Activated CD8-positive, alpha-beta memory T cell treated with anti-CD3 and anti-CD28 coated beads, Interleukin-2, amount 50 U/mL, for 48 hours (primary cell): ENCODE data around the gene IPO7.
"Not testable (repeated sequence)": the region's sequence is repeated elsewhere in the genome, so short reads cannot be mapped to it uniquely, and the experiment has no call there.

Experiments used
- DNase-seq: peaks from one replicate; pipeline ENCODE4 v3.0.0-alpha.2; 2020

The IPO7 gene

DNA sequence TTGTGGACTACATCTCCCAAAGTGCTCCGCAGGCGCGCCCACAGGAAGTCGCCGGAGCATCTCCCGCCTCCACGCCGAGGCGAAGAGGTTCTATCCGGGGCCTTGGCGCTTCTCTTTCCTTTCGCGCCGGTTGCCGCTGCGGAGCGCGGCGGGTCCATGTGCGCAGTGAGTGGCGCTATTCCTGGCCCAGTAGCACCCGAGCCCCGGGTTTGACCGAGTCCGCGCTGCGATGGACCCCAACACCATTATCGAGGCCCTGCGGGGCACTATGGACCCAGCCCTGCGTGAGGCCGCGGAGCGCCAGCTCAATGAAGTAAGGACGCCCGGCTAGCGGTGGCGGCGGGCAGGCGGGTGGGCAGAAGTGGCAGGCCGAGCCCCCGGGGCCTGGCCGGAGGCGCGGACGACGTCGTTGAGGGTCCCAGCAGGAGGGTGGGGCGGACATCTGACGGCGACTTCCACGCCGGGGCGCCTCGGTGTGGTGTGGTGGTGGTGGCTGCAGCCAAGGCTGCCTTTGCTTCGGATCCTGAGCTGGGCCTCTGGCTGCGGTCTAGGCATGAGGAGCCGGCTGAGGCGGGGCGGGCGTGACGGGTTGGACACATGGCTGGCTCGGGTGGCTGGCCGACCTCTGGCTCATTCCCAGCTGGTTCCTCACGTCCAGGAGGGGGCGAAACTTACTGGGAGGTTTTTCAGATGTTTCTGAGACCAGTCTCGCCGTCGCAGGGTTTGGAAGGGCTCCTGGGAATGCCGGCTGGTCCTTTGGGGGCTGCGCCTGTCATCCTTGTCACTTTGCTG lies at the start of gene IPO7:
IPO7 (plus strand) TSS at position 118 of the 792 bp plus-strand sequence; CDS start at position 230, 112 bp downstream.
- peak; percentile 92 for DNase-seq

DNA sequence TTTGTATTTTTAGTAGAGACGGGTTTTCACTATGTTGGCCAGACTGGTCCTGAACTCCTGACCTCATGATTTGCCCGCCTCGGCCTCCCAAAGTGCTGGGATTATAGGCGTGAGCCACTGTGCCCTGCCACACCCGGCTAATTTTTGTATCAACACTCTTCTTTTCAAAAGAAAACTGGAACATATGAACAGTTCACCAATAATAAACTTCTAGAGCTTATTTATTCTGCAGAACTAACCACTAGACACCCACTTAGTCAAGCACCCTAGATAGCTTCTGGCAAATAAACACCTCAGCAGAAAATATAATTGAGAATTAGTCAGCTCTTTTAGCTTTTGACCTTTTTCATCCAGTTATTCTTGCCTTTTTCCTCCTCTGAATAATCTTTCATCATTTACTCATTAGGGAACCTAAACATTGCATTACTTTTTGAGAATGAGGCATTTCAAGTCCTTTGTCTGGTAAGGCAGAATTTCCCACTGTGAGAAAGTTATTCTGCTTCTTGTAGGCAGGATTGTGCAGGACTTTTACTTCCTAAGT lies 42.7 kb upstream of the IPO7 start:
- no peak for DNase-seq

DNA sequence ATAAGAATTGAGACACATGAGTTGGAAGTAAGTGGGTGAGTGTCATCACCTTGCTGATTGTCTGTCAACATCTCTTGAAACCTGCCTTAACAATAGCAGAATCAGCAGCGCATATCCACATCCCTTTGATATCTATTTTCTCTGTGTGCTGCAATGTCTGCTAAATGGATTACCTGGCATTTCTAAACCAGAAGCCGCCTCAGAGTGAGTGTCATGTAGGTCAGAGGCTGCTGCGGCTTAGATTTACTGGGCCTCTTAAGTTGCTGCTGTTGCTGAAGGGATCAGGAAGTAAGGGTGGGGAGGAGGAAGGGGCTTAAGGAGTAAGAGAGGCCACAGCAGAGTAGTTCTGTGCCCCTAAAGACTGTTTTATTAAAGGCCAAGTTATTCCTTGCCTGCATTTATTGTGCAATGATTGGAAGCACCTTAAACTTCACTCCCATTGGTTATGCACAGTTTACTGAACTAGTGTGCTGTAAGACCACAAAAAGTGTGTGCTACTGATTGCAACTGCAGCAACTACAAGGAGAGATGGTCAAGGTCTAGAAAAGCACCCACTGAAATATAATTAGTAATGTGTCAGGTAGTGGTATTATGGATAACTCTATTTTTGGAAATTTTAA lies 40.3 kb upstream of the IPO7 start:
- no peak for DNase-seq

DNA sequence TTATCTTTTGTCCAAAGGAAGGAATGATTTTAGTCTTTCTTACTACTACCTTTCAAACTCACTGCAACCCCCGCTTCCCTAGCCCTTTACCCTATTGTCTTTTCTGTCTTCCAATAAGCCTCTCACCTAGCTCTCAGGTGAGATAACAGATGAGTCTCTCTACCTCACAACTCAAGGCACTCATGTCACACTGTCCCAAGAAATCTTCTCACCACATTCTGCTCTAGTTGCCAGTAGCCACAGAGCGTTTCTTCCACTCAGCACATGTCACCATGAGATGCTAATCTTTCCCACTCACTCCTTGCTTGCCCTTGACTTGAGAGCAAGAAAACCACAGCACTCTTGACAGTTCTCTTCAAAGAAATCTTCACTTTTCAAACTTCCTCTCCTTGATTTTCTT lies 37.4 kb upstream of the IPO7 start:
- no peak for DNase-seq

DNA sequence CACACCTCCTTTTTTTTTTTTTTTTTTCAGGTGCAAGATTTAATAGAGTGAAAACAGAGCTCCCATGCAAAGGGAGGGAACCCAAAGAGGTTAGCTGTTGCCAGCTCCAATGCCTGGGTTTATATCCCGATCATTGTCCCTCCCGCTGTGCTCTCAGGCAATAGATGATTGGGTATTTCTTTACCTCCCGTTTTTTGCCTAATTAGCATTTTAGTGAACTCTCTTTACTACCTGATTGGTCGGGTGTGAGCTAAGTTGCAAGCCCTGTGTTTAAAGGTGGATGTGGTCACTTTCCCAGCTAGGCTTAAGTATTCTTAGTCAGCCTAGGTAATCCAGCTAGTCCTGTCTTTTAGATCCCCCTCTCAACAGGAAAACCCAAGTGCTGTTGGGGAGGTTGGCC lies 36.7 kb upstream of the IPO7 start:
- not testable (repeated sequence) for DNase-seq

- DNase-seq, result no peak
Measured at GRCh38 chr11:9351321-9351881, 33.1 kb upstream of the IPO7 start.

GRCh38 chr11:9357041-9357440 lies 27.4 kb upstream of the IPO7 start:
- DNase-seq, result no peak

- not testable (repeated sequence) for DNase-seq
Measured at GRCh38 chr11:9360862-9361622, 23.4 kb upstream of the IPO7 start.

- DNase-seq, result no peak
Measured at GRCh38 chr11:9362393-9362863, 22.0 kb upstream of the IPO7 start.

GRCh38 chr11:9363954-9364912 lies 20.2 kb upstream of the IPO7 start:
- DNase-seq, result peak; percentile 90

GRCh38 chr11:9367551-9367950 lies 16.9 kb upstream of the IPO7 start:
- DNase-seq, result no peak

- no peak for DNase-seq
Measured at GRCh38 chr11:9377036-9377435, 7.4 kb upstream of the IPO7 start.

- DNase-seq, result no peak
Measured at GRCh38 chr11:9379041-9379440, 5.4 kb upstream of the IPO7 start.

GRCh38 chr11:9380773-9381172 lies 3.7 kb upstream of the IPO7 start:
- DNase-seq, result no peak

DNA sequence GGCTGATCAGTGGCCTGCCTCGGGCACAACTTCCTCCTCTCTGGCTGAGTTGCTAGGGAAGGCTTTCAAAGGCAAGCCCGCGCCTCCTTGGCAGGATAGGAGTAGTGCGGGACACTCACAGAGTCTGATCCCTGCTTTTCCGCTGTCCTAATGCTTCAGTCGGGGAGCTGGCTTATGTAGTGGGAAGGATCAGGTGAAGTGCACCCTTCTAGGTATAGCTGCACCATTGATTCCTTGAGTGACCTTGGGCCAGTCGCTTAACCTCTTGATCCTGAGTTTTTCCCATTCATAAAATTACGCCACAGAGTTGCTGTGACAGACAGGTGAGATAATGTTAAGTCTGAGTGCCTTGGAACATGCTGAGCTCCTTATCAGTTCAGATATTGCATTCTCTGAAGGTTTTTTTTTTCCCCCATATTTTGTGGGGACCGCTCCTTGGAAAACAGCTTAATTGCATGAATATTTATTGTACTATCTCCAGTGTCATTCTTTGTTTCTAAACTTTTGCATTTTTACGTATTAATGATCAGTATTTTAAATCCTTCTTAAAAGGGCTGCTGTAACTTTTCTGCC lies 961 bp downstream of the IPO7 start:
- no peak for DNase-seq

- no peak for DNase-seq
Measured at GRCh38 chr11:9386086-9386485, 1.6 kb downstream of the IPO7 start.

GRCh38 chr11:9386901-9387300 lies 2.4 kb downstream of the IPO7 start:
- DNase-seq, result no peak

GRCh38 chr11:9396310-9396709 lies 11.9 kb downstream of the IPO7 start:
- no peak for DNase-seq

DNA sequence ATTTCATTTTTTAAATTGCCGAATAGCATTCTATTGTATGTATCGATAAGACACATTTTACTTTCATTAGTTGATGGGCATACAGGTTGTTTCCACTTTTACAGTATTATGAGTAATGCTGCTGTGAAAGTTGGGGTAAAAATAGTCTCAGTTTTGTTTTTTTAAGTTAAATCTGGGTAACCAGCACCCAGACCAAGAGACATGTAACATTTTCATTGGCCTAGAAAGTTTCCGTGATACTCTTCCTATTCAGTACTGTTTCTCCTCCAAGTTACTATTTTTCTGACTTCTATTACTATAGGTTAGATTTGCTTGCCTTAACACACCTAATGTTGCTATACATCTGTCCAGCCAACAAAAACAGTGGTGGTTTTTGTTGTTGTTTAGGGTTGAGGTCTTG lies 12.3 kb downstream of the IPO7 start:
- DNase-seq, result no peak

DNA sequence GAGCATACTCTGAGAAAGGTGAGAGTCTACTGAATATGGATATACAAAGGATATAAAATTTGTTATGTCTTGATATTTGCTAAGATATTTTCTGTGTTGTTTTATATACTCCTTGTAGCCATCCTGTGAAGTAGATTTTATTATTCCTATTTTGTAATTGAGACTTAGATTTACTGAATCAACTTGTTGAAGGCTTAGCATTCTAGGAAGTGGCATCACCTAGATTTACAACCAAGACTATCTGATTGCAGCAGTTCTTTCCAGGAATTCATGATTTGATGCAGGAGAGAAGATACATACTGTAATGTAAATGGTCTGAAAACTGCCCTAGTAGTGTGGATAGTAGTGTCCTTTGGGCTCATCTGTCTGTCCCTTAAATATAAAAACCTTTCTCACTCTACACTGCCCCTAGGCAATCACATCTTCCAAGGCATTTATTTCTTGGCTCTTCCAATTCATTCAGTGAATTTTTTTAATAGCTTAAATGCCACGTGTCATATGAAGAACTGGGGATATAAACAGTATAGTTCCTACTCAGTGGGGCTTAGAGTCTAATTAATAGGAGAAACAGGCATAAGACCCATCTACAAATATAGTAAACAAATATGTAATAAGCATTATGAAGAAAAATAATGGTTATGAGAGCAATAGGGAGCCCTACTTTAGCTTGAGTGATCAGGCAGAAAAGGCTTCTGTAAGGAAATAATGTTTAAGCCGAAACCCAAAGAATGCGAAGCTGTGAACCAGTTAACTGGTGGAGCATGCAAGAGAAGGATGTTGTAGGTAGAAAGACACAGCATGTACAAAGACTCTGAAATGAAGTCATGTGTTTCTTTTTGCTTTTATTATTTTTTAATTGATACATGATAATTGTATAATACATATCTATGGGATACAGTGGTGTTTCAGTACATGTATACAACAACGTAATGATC lies 13.6 kb downstream of the IPO7 start:
- DNase-seq, result no peak
